ENCODE data around the gene HOXC12. TPM values are rescaled to one million over a fixed set of nuclear protein-coding genes. Genes with fewer than 3 reads are reported as not detected.
A peak's percentile ranks its signal among the peaks of the same experiment; 100 is the strongest.

Gene HOXC12
- total RNA-seq, 1 experiment from 2014 or later = not detected

DNA sequence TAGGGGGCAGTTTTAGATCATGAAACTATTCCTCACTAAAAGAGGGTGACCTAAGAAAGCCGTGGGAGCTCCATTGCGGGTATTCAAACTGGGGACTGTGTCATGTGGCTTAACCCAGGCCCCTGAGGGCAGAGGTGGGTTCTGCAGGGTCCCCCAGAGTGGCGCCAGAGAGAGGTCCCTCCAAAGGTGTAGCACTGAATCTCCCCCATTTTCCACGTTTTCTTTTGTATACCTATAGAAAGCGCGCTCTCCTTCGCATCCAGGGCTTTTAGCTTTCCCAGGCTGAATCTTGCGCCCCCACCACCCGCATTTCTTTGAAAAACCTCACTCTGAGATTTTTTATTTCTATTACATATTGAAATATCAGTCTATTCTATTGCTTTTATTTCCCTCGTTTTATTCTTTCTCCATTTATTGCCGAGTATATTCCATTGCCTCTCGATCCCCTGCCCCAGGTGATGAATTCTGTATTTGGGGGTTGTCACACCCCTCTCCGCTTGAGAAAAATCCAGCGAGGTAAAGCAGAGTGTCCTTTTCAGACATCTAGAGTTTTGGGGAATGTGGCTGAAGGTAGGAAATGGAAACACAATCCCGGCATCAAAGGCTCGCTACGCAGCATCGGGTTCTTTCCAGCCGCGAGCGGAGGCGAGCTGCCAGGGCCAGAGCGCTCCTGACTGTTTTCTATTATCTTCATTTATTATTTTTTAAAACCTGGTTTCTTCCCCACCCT, 16.9 kb upstream of the HOXC12 start:
- ATAC-seq (no peak), DNase-seq (ENCODE audit: low spot score) (no peak)
- POLR2A ChIA-PET = interaction anchor here (0.6 to 1.4 kb wide), 4 partner anchors 14 to 243 kb away, joined by 3 to 4 read pairs (median 4); no protein-coding TSS in a partner anchor
- peak overlapping the region; percentile 47 for H3K4me3 Mint-ChIP-seq
- TF ChIP-seq, protein P1, sequence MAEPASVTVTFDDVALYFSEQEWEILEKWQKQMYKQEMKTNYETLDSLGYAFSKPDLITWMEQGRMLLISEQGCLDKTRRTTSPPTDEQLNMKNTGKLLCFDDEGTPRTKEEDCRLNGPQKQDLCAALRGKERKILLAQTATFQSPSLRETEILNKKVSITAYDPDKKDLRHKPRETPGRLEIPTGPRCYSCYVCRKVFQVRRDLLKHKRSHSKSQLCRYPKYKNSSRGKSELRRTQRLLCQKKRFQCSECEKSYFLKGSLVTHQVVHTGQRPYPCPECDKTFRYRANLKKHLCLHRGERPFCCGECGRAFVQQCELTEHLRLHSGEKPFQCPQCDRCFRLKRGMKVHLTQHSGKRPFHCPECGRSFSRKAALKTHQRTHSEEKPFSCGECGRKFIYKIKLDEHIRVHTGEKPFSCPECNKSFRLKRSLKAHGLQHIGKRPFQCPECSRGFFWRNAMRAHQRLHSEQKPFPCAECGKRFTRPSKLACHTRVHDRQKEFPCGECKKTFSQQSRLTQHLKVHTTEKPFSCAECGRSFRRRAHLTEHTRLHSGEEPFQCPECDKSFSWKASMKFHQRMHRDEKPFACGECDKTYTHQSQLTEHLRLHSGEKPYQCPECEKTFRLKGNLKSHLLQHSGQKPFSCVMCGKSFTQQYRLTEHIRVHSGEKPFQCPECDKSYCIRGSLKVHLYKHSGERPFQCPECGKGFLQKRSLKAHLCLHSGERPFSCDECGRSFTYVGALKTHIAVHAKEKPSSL (CRISPR knock-in tag; conservative IDR thresholded peaks at IDR 0.05) = no peak
- TF ChIP-seq, protein P2, sequence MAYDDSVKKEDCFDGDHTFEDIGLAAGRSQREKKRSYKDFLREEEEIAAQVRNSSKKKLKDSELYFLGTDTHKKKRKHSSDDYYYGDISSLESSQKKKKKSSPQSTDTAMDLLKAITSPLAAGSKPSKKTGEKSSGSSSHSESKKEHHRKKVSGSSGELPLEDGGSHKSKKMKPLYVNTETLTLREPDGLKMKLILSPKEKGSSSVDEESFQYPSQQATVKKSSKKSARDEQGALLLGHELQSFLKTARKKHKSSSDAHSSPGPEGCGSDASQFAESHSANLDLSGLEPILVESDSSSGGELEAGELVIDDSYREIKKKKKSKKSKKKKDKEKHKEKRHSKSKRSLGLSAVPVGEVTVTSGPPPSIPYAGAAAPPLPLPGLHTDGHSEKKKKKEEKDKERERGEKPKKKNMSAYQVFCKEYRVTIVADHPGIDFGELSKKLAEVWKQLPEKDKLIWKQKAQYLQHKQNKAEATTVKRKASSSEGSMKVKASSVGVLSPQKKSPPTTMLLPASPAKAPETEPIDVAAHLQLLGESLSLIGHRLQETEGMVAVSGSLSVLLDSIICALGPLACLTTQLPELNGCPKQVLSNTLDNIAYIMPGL (CRISPR knock-in tag; IDR thresholded peaks at IDR 0.05) = no peak
- TF ChIP-seq, protein P3, sequence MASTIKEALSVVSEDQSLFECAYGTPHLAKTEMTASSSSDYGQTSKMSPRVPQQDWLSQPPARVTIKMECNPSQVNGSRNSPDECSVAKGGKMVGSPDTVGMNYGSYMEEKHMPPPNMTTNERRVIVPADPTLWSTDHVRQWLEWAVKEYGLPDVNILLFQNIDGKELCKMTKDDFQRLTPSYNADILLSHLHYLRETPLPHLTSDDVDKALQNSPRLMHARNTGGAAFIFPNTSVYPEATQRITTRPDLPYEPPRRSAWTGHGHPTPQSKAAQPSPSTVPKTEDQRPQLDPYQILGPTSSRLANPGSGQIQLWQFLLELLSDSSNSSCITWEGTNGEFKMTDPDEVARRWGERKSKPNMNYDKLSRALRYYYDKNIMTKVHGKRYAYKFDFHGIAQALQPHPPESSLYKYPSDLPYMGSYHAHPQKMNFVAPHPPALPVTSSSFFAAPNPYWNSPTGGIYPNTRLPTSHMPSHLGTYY (CRISPR knock-in tag; IDR thresholded peaks at IDR 0.05) = no peak
- no peaks in the 10 kb centered on the region for H3K9me3 Mint-ChIP-seq
- H3K27ac Mint-ChIP-seq = no peak overlapping the region
- no peaks in the 10 kb centered on the region for H3K36me3 Mint-ChIP-seq
- CTCF ChIA-PET = interaction anchor here (1.0 to 2.7 kb wide), 6 partner anchors 24 to 191 kb away, joined by 3 to 7 read pairs (median 6); partner anchors contain the start of gene HOXC5
- peaks cover 99% of the 10 kb centered on the region for H3K27me3 Mint-ChIP-seq (ENCODE audit: low read depth)
- H3K4me1 Mint-ChIP-seq = peaks cover 21% of the 10 kb centered on the region

DNA sequence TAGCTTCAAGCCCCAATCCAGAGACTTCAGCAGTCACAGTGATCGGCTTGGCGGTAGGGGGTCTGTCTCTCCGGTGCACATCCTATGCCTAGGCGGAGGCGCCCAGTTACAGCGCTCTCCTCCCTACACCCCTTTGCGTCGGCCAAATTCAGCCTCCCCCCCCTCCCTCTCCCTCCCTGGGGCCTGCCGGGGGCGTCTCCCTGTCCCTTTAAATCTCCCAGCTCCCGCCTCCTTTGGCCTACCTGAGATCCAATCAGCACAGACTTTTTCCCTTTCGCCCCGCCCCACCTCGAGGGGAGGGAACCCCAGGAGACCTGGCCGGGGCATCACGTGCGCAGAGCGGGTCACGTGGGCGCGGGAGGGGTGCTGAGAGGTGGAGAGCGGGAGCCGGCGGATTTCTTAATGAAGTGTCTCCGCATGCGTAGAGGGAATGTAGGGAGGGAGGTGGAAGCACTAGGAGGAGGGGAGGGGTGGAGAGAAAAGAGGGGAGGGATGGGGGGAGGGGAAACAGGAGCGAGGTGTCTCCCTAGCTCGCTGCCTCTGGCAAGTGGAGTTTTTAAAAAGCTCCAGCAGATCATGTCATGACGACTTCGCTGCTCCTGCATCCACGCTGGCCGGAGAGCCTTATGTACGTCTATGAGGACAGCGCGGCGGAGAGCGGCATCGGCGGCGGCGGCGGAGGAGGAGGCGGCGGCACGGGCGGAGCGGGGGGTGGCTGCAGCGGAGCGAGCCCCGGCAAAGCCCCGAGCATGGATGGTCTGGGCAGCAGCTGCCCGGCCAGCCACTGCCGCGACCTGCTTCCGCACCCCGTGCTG, 16.2 kb upstream of the HOXC12 start, which contains the start of gene HOXC13:
TSS of gene HOXC13 (plus strand) at position 506 of the 815 bp plus-strand sequence. CDS start at position 582, 76 bp downstream.
- Mint-ChIP-seq H3K4me1 (peaks cover 21% of the 10 kb centered on the region), H3K27me3 (ENCODE audit: low read depth) (peaks cover 99% of the 10 kb centered on the region), H3K4me3 (peak within 1 kb of the TSS; percentile 53), H3K9me3 (no peaks in the 10 kb centered on the region), H3K36me3 (no peaks in the 10 kb centered on the region), H3K27ac (no peak within 1 kb of the TSS)
- ChIA-PET CTCF (interaction anchor here (0.7 to 2.7 kb wide), 7 partner anchors 23 to 236 kb away, joined by 3 to 7 read pairs (median 5); partner anchors contain the start of gene HOXC5), POLR2A (interaction anchor here (0.6 to 1.4 kb wide), 4 partner anchors 13 to 244 kb away, joined by 3 to 4 read pairs (median 4); no protein-coding TSS in a partner anchor)
- ATAC-seq = peak; percentile 85
- DNase-seq (ENCODE audit: low spot score) = peak; percentile 99
- TF ChIP-seq ZNF396 (CRISPR knock-in tag; IDR thresholded peaks at IDR 0.05; ENCODE audit: borderline replicate concordance) = no peak
- no peak for TF ChIP-seq JUN (CRISPR knock-in tag; IDR thresholded peaks at IDR 0.05)
- TF ChIP-seq, protein P4, sequence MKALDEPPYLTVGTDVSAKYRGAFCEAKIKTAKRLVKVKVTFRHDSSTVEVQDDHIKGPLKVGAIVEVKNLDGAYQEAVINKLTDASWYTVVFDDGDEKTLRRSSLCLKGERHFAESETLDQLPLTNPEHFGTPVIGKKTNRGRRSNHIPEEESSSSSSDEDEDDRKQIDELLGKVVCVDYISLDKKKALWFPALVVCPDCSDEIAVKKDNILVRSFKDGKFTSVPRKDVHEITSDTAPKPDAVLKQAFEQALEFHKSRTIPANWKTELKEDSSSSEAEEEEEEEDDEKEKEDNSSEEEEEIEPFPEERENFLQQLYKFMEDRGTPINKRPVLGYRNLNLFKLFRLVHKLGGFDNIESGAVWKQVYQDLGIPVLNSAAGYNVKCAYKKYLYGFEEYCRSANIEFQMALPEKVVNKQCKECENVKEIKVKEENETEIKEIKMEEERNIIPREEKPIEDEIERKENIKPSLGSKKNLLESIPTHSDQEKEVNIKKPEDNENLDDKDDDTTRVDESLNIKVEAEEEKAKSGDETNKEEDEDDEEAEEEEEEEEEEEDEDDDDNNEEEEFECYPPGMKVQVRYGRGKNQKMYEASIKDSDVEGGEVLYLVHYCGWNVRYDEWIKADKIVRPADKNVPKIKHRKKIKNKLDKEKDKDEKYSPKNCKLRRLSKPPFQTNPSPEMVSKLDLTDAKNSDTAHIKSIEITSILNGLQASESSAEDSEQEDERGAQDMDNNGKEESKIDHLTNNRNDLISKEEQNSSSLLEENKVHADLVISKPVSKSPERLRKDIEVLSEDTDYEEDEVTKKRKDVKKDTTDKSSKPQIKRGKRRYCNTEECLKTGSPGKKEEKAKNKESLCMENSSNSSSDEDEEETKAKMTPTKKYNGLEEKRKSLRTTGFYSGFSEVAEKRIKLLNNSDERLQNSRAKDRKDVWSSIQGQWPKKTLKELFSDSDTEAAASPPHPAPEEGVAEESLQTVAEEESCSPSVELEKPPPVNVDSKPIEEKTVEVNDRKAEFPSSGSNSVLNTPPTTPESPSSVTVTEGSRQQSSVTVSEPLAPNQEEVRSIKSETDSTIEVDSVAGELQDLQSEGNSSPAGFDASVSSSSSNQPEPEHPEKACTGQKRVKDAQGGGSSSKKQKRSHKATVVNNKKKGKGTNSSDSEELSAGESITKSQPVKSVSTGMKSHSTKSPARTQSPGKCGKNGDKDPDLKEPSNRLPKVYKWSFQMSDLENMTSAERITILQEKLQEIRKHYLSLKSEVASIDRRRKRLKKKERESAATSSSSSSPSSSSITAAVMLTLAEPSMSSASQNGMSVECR (CRISPR knock-in tag; IDR thresholded peaks at IDR 0.05; ENCODE audit: borderline replicate concordance) = no peak
- TF ChIP-seq TCF7 (CRISPR knock-in tag; IDR thresholded peaks at IDR 0.05; ENCODE audit: low read depth) = no peak
- TF ChIP-seq, protein P5, sequence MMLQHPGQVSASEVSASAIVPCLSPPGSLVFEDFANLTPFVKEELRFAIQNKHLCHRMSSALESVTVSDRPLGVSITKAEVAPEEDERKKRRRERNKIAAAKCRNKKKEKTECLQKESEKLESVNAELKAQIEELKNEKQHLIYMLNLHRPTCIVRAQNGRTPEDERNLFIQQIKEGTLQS (CRISPR knock-in tag; conservative IDR thresholded peaks at IDR 0.05) = no peak
- 0 out of 2 replicates have a peak, but pooled peaks have one; percentile 27 for TF ChIP-seq NFYB (CRISPR knock-in tag; conservative IDR thresholded peaks at IDR 0.05; ENCODE audit: low read depth)
- TF ChIP-seq, protein P6, sequence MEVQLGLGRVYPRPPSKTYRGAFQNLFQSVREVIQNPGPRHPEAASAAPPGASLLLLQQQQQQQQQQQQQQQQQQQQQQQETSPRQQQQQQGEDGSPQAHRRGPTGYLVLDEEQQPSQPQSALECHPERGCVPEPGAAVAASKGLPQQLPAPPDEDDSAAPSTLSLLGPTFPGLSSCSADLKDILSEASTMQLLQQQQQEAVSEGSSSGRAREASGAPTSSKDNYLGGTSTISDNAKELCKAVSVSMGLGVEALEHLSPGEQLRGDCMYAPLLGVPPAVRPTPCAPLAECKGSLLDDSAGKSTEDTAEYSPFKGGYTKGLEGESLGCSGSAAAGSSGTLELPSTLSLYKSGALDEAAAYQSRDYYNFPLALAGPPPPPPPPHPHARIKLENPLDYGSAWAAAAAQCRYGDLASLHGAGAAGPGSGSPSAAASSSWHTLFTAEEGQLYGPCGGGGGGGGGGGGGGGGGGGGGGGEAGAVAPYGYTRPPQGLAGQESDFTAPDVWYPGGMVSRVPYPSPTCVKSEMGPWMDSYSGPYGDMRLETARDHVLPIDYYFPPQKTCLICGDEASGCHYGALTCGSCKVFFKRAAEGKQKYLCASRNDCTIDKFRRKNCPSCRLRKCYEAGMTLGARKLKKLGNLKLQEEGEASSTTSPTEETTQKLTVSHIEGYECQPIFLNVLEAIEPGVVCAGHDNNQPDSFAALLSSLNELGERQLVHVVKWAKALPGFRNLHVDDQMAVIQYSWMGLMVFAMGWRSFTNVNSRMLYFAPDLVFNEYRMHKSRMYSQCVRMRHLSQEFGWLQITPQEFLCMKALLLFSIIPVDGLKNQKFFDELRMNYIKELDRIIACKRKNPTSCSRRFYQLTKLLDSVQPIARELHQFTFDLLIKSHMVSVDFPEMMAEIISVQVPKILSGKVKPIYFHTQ (CRISPR knock-in tag; IDR thresholded peaks at IDR 0.05) = no peak
- TF ChIP-seq, protein P7, sequence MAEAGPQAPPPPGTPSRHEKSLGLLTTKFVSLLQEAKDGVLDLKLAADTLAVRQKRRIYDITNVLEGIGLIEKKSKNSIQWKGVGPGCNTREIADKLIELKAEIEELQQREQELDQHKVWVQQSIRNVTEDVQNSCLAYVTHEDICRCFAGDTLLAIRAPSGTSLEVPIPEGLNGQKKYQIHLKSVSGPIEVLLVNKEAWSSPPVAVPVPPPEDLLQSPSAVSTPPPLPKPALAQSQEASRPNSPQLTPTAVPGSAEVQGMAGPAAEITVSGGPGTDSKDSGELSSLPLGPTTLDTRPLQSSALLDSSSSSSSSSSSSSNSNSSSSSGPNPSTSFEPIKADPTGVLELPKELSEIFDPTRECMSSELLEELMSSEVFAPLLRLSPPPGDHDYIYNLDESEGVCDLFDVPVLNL (CRISPR knock-in tag; IDR thresholded peaks at IDR 0.05; ENCODE audit: borderline replicate concordance, low read depth) = no peak
- no peak for TF ChIP-seq TEAD4 (CRISPR knock-in tag; IDR thresholded peaks at IDR 0.05)
- TF ChIP-seq, protein P8, sequence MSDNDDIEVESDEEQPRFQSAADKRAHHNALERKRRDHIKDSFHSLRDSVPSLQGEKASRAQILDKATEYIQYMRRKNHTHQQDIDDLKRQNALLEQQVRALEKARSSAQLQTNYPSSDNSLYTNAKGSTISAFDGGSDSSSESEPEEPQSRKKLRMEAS (CRISPR knock-in tag; IDR thresholded peaks at IDR 0.05) = peak; percentile 61; the same call in 1 of the 2 replicates
- peak; percentile 62 for TF ChIP-seq SP1 (CRISPR knock-in tag; conservative IDR thresholded peaks at IDR 0.05)
- no peak for TF ChIP-seq ETV6 (CRISPR knock-in tag; IDR thresholded peaks at IDR 0.05)
- no peak for TF ChIP-seq CREB1 (CRISPR knock-in tag; IDR thresholded peaks at IDR 0.05)

Data from WTC11 (cell line).